B cell (primary cell): ENCODE results near the gene ZBP1. TPM values are rescaled to one million over a fixed set of nuclear protein-coding genes. Genes with fewer than 3 reads are reported as not detected.

Experiments used
- ATAC-seq: fragments of 200-7000 bp; cut with Tn5 transposase; one replicate; pipeline ENCODE4 v1.10.0; 2021; ENCODE audit warnings: low read depth, mild to moderate bottlenecking, moderate number of reproducible peaks, moderate library complexity
- CTCF ChIA-PET: fragments of 350-600 bp; sonication (Branson Sonifier 250); formaldehyde crosslinking; loops from one replicate; lab custom pipeline; 2021; ENCODE audit warnings: antibody characterized with exemption, inconsistent platforms; lab: Charles Lee
- POLR2A ChIA-PET: fragments of 350-600 bp; sonication (Branson Sonifier 250); formaldehyde crosslinking; loops from one replicate; lab custom pipeline; 2021; ENCODE audit warnings: antibody characterized with exemption; lab: Charles Lee
- DNase-seq: peaks from one replicate; pipeline ENCODE4 v3.0.0; 2013
- H2AFZ ChIP-seq: 2 replicates; pipeline ENCODE4 v1.6.1; 2012; ENCODE audit warnings: mild to moderate bottlenecking, low read depth, low read length; ENCODE audit not compliant: insufficient read depth, poor library complexity, severe bottlenecking
- H3K27ac ChIP-seq, 2 donors: 1 replicate in 1 of 2; 2 replicates in 1 of 2; pipeline ENCODE4 v1.5.1; 2012 to 2013; ENCODE audit warnings: low read length in 2 of 2, mild to moderate bottlenecking in 2 of 2, moderate library complexity in 1 of 2
- H3K27me3 ChIP-seq, 4 experiments: fragments of 200-600 bp in 1 of 4; sonication (generic) in 1 of 4; replicated peaks in 1 of 4; 1 replicate in 2 of 4; 2 replicates in 2 of 4; pipeline versions ENCODE4 v1.6.1 to v1.7.0; 2013 to 2016; ENCODE audit warnings: low read length in 3 of 4, mild to moderate bottlenecking in 2 of 4, mixed read lengths in 1 of 4, moderate library complexity in 1 of 4; ENCODE audit not compliant: insufficient read depth in 4 of 4, control insufficient read depth in 3 of 4; ENCODE audit errors: control extremely low read depth in 1 of 4
- H3K36me3 ChIP-seq, 2 experiments: replicated peaks in 1 of 2; 1 replicate in 1 of 2; 2 replicates in 1 of 2; pipeline versions ENCODE4 v1.6.1 to v1.7.1; 2013; ENCODE audit warnings: low read length in 1 of 2; ENCODE audit not compliant: insufficient read depth in 2 of 2, control insufficient read depth in 1 of 2; ENCODE audit errors: control extremely low read depth in 1 of 2, extremely low read depth in 1 of 2
- H3K4me1 ChIP-seq, 2 donors: fragments of 200-600 bp in 1 of 2; sonication (generic) in 1 of 2; 1 replicate in 1 of 2; 2 replicates in 1 of 2; pipeline versions ENCODE4 v1.5.1 to v1.6.1; 2013 to 2017; ENCODE audit warnings: low read length in 2 of 2; ENCODE audit not compliant: control insufficient read depth in 2 of 2, insufficient read depth in 2 of 2
- H3K4me2 ChIP-seq: replicated peaks from 2 replicates; pipeline ENCODE3; 2012; ENCODE audit warnings: mild to moderate bottlenecking, low read depth, low read length; ENCODE audit not compliant: poor library complexity, severe bottlenecking
- H3K4me3 ChIP-seq, 5 experiments: fragments of 200-600 bp in 1 of 5; sonication (generic) in 1 of 5; 1 replicate in 3 of 5; 2 replicates in 2 of 5; pipeline versions ENCODE4 v1.5.1 to v1.7.0; 2011 to 2016; ENCODE audit warnings: low read length in 4 of 5, mild to moderate bottlenecking in 4 of 5, low read depth in 2 of 5, control low read depth in 1 of 5, moderate library complexity in 1 of 5; ENCODE audit not compliant: insufficient read depth in 1 of 5; ENCODE audit errors: control extremely low read depth in 1 of 5, extremely low read depth in 1 of 5
- H3K79me2 ChIP-seq: fragments of 200-600 bp; sonication (generic); one replicate; pipeline ENCODE4 v1.6.0; 2016; ENCODE audit warnings: low read length; ENCODE audit not compliant: control insufficient read depth, insufficient read depth
- H3K9ac ChIP-seq: fragments of 200-600 bp; sonication (generic); 2 replicates; pipeline ENCODE4 v1.6.1; 2017; ENCODE audit warnings: mild to moderate bottlenecking, low read length, moderate library complexity
- H3K9me3 ChIP-seq, 3 donors: one replicate each; pipeline versions ENCODE4 v1.6.1 to v1.7.1; 2013; ENCODE audit warnings: low read length in 2 of 3; ENCODE audit not compliant: control insufficient read depth in 2 of 3, insufficient read depth in 1 of 3; ENCODE audit errors: control extremely low read depth in 1 of 3
- H4K20me1 ChIP-seq: 2 replicates; pipeline ENCODE4 v1.6.0; 2012; ENCODE audit warnings: mild to moderate bottlenecking, low read length; ENCODE audit not compliant: insufficient read depth, control insufficient read depth, poor library complexity, severe bottlenecking
- H3K27ac Mint-ChIP-seq: one replicate; pipeline ENCODE4 v1.8.0; 2021; ENCODE audit warnings: mixed read lengths
- H3K27me3 Mint-ChIP-seq: one replicate; pipeline ENCODE4 v1.8.0; 2021; ENCODE audit warnings: mixed read lengths
- H3K4me1 Mint-ChIP-seq: one replicate; pipeline ENCODE4 v1.8.0; 2021; ENCODE audit warnings: mixed read lengths
- H3K4me3 Mint-ChIP-seq: one replicate; pipeline ENCODE4 v1.8.0; 2021; ENCODE audit warnings: mixed read lengths
- H3K9me3 Mint-ChIP-seq: one replicate; pipeline ENCODE4 v1.8.0; 2022; ENCODE audit warnings: mixed read lengths; ENCODE audit not compliant: insufficient read depth
- EZH2 ChIP-seq: IDR thresholded peaks from 2 replicates; pipeline ENCODE4 v1.6.1; 2012; ENCODE audit warnings: borderline replicate concordance, low read depth, mild to moderate bottlenecking, moderate library complexity, low read length; ENCODE audit not compliant: insufficient read depth, poor library complexity, severe bottlenecking
- WGBS: methylation state at CpG from one replicate; pipeline ENCODE4 v1.1.5; 2013; ENCODE audit warnings: missing lambda C conversion rate; ENCODE audit not compliant: insufficient coverage; 5-methylcytosine and 5-hydroxymethylcytosine counted together
- intact Hi-C: fragments of 100-400 bp; cut with micrococcal nuclease; formaldehyde crosslinking; loops from one replicate; pipeline ENCODE4 v1.10.0; 2022
- polyA plus RNA-seq: library from polyadenylated mRNA; depleted of rRNA; stranded (reverse); fragments of >200 nt; gene quantifications from 2 replicates; pipeline ENCODE4 v1.2.3, GENCODE V29; 2012
- total RNA-seq, 2 donors: library from RNA; stranded (reverse); fragments of 120-200 nt in 1 of 2; gene quantifications; 1 replicate in 1 of 2; 2 replicates in 1 of 2; pipeline versions ENCODE4 v1.2.3 to v1.2.4, GENCODE V29; 2013 to 2022
- TF ChIP-seq, protein P1 (sequence below): fragments of 200-600 bp; IDR thresholded peaks from one replicate; pipeline ENCODE4 v1.8.0; 2022; ENCODE audit warnings: antibody characterized with exemption, mild to moderate bottlenecking

ZBP1 gene
- total and polyA plus RNA-seq, 2 donors (not counting 1 experiment from before 2014, with no cell fraction given) = 29.9 to 69.2 TPM

DNA sequence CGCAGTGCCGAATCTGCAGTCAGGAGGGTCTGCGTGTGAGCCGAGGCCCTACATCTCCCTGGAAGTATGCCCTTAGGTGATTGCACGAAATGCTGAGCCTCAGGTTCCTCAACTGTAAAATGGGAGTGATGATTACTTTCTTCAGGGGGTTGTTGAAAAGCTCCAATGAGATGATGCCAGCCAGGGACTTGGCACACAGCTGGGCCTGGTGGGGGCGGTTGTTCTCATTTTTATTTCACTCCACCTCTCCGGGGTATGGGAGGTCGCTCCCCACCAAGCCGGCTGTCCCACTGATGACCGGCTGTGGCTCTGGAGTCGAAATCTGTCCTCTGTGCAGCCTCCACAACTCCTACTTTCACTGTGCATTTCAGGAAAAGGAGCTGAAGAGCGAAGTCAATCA is 51.3 kb downstream of the ZBP1 start:
- POLR2A ChIA-PET = no interaction called here
- no peaks in the 10 kb centered on the region for H3K9me3 Mint-ChIP-seq

DNA sequence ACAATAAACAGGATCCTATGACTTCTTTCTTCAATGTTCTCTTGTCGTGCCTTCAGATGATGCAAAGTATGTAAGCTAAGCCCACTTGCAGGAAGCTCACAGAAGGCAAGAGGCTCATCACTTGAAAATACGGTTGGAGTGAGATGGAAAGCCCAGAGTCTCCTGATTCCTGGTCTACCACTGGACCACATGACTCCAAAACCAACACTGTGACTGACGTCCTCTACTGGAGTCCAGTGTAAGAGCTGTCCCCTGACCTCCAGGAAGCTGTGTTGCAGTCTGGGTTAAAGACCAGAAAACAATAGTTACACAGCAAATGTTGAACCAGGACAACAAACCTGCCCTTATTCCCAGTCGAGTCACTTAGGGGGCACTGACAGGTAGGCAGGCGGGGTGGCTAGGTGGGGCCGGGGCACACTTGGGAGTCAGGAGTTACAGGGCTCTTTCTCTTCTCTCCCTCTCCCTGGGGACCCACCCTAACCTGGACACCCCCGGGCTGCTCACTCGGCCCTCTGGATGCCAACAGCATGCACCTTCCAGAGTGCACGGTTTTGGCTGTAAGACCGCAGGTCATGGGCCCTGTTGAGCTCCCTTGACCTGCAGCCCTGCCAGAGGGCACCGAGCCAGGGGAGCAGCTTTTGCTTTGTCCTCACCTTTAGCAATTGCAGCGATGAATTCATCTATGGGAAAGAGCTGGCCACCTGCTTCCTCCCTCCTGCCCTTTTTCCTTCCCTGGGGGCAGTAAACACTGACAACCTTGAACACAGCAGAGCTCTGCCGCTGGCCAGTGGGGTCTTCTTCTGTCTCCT is 51.9 kb downstream of the ZBP1 start:
- H3K79me2 ChIP-seq = no peaks in the 10 kb centered on the region
- peaks cover 50% of the 10 kb centered on the region for H3K27me3 Mint-ChIP-seq
- no peaks in the 10 kb centered on the region for H3K36me3 ChIP-seq
- peaks cover 0 to 3% (median 1%) of the 10 kb centered on the region in 4 experiments for H3K27me3 ChIP-seq
- no peaks in the 10 kb centered on the region for H3K9me3 ChIP-seq
- H3K27ac ChIP-seq = no peak overlapping the region
- no peak for TF ChIP-seq EZH2
- ATAC-seq (no peak), DNase-seq (no peak)
- ChIA-PET POLR2A (no interaction called here), CTCF (interaction anchor here (1.6 kb wide), 1 partner anchor 9 kb away, joined by 6 read pairs; no protein-coding TSS in a partner anchor)
- no peak overlapping the region for H3K4me3 ChIP-seq
- no peaks in the 10 kb centered on the region for H3K9me3 Mint-ChIP-seq
- H3K27ac Mint-ChIP-seq = no peak overlapping the region
- H3K4me1 Mint-ChIP-seq = no peaks in the 10 kb centered on the region
- WGBS = 71% methylated on average over 11 of the region's 13 CpGs
- H3K4me1 ChIP-seq = no peaks in the 10 kb centered on the region
- intact Hi-C loops = no loop called here
- H4K20me1 ChIP-seq = no peaks in the 10 kb centered on the region
- no peak overlapping the region for H3K9ac ChIP-seq
- H3K4me3 Mint-ChIP-seq = no peak overlapping the region
- H2AFZ ChIP-seq = no peak overlapping the region
- no peak overlapping the region for H3K4me2 ChIP-seq

More for the DNA sequence above, 51.3 kb downstream of the ZBP1 start:
- no peaks in the 10 kb centered on the region for H3K4me1 Mint-ChIP-seq
- CTCF ChIA-PET = no interaction called here
- H3K4me1 ChIP-seq = no peaks in the 10 kb centered on the region
- H3K4me2 ChIP-seq = no peak overlapping the region
- H3K4me3 Mint-ChIP-seq = no peak overlapping the region
- DNase-seq = no peak
- H3K4me3 ChIP-seq = no peak overlapping the region
- H4K20me1 ChIP-seq = no peaks in the 10 kb centered on the region
- H3K27me3 Mint-ChIP-seq = peaks cover 51% of the 10 kb centered on the region
- H3K79me2 ChIP-seq = no peaks in the 10 kb centered on the region
- WGBS = 91% methylated on average over 10 of the region's 12 CpGs
- H3K27ac ChIP-seq = no peak overlapping the region
- H3K27ac Mint-ChIP-seq = no peak overlapping the region
- TF ChIP-seq, protein P1, sequence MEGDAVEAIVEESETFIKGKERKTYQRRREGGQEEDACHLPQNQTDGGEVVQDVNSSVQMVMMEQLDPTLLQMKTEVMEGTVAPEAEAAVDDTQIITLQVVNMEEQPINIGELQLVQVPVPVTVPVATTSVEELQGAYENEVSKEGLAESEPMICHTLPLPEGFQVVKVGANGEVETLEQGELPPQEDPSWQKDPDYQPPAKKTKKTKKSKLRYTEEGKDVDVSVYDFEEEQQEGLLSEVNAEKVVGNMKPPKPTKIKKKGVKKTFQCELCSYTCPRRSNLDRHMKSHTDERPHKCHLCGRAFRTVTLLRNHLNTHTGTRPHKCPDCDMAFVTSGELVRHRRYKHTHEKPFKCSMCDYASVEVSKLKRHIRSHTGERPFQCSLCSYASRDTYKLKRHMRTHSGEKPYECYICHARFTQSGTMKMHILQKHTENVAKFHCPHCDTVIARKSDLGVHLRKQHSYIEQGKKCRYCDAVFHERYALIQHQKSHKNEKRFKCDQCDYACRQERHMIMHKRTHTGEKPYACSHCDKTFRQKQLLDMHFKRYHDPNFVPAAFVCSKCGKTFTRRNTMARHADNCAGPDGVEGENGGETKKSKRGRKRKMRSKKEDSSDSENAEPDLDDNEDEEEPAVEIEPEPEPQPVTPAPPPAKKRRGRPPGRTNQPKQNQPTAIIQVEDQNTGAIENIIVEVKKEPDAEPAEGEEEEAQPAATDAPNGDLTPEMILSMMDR = no peak
- no peak for TF ChIP-seq EZH2
- H2AFZ ChIP-seq = no peak overlapping the region
- no peaks in the 10 kb centered on the region for H3K36me3 ChIP-seq
- no peak for ATAC-seq
- H3K27me3 ChIP-seq = peaks cover 0 to 6% (median 1%) of the 10 kb centered on the region in 4 experiments
- no peaks in the 10 kb centered on the region for H3K9me3 ChIP-seq
- H3K9ac ChIP-seq = no peak overlapping the region
- intact Hi-C loops = no loop called here
